HepG2 (cell line): Measurements from ENCODE around the gene EXTL2. TPM values are rescaled to one million over a fixed set of nuclear protein-coding genes. Genes with fewer than 3 reads are reported as not detected.
A peak's percentile ranks its signal among the peaks of the same experiment; 100 is the strongest.

Source experiments
- CCAR2 ChIP-seq: fragments of 200-400 bp; formaldehyde crosslinking; optimal IDR thresholded peaks from 2 replicates; pipeline ENCODE3; 2018; ENCODE audit warnings: low read depth, mild to moderate bottlenecking, low read length, moderate library complexity
- CSRNP1 ChIP-seq: sonication (generic); formaldehyde crosslinking; IDR thresholded peaks from 2 replicates; pipeline ENCODE4 v1.8.1; 2023; ENCODE audit warnings: mild to moderate bottlenecking, missing genetic modification reagents
- EHMT2 ChIP-seq: fragments of 200-600 bp; sonication (generic); IDR thresholded peaks from 2 replicates; pipeline ENCODE4 v1.7.0; 2017; ENCODE audit warnings: antibody characterized with exemption, low read depth, low read length, borderline replicate concordance
- HMG20A ChIP-seq: IDR thresholded peaks from 2 replicates; pipeline ENCODE4 v1.6.1; 2016; ENCODE audit warnings: borderline replicate concordance
- HOXA9 ChIP-seq: sonication (generic); formaldehyde crosslinking; IDR thresholded peaks from 2 replicates; pipeline ENCODE4 v1.8.1; 2022; ENCODE audit warnings: missing genetic modification reagents, mild to moderate bottlenecking, moderate library complexity, borderline replicate concordance
- KDM1A ChIP-seq: IDR thresholded peaks from 2 replicates; pipeline ENCODE4 v1.6.1; 2016; ENCODE audit warnings: missing compliant biosample characterization
- NFATC3 ChIP-seq: sonication (generic); formaldehyde crosslinking; IDR thresholded peaks from 2 replicates; pipeline ENCODE4 v1.5.1; 2020; ENCODE audit warnings: mild to moderate bottlenecking, missing genetic modification reagents
- PITX1 ChIP-seq: sonication (generic); formaldehyde crosslinking; IDR thresholded peaks from 2 replicates; pipeline ENCODE4 v1.5.1; 2020; ENCODE audit warnings: mild to moderate bottlenecking, missing genetic modification reagents
- SCMH1 ChIP-seq: sonication (generic); formaldehyde crosslinking; IDR thresholded peaks from 2 replicates; pipeline ENCODE4 v1.9.0; 2021; ENCODE audit warnings: missing genetic modification reagents, mild to moderate bottlenecking, borderline replicate concordance
- SRY ChIP-seq: sonication (generic); formaldehyde crosslinking; IDR thresholded peaks from 2 replicates; pipeline ENCODE4 v1.8.0; 2022; ENCODE audit warnings: mild to moderate bottlenecking, missing genetic modification reagents
- ZMAT5 ChIP-seq: sonication (generic); formaldehyde crosslinking; IDR thresholded peaks from 2 replicates; pipeline ENCODE4 v1.5.0; 2020; ENCODE audit warnings: mild to moderate bottlenecking, low read depth, missing genetic modification reagents, borderline replicate concordance
- ZNF232 ChIP-seq: sonication (generic); formaldehyde crosslinking; IDR thresholded peaks from 2 replicates; pipeline ENCODE4 v1.4.0; 2020; ENCODE audit warnings: missing genetic modification reagents, borderline replicate concordance
- ZNF547 ChIP-seq: sonication (generic); formaldehyde crosslinking; IDR thresholded peaks from 2 replicates; pipeline ENCODE4 v1.5.1; 2020; ENCODE audit warnings: mild to moderate bottlenecking, missing genetic modification reagents
- ZNF580 ChIP-seq: IDR thresholded peaks from 2 replicates; pipeline ENCODE4 v1.6.1; 2016; ENCODE audit warnings: low read depth, borderline replicate concordance
- ZNF609 ChIP-seq: sonication (generic); formaldehyde crosslinking; IDR thresholded peaks from 2 replicates; pipeline ENCODE4 v1.4.0; 2020; ENCODE audit warnings: mild to moderate bottlenecking, missing genetic modification reagents, borderline replicate concordance
- polyA plus RNA-seq, 8 experiments: library from polyadenylated mRNA; depleted of rRNA in 3 of 8; stranded (reverse) in 7 of 8; unstranded in 1 of 8; fragments of >200 nt; fragmentation: Illumina TruSeq in 4 of 8; extraction: Trizol in 4 of 8; gene quantifications; 2 replicates each; pipeline versions ENCODE4 v1.2.1 to v1.2.3, GENCODE V29; 2011 to 2016; ENCODE audit warnings: low read depth in 4 of 8, missing spikeins in 1 of 8, mixed read lengths in 1 of 8; ENCODE audit not compliant: insufficient read depth in 1 of 8
- total RNA-seq, 5 experiments: library from RNA; depleted of rRNA; stranded (reverse); fragments of >200 nt; fragmentation: Illumina TruSeq; extraction: Trizol; gene quantifications; 2 replicates each; pipeline ENCODE4 v1.2.3, GENCODE V29; 2016; ENCODE audit warnings: low read depth in 1 of 5
- TF ChIP-seq, protein P1 (sequence below): conservative IDR thresholded peaks from 2 replicates; pipeline ENCODE4 v1.6.1; 2018; ENCODE audit warnings: missing genetic modification reagents
- TF ChIP-seq, protein P2 (sequence below): sonication (generic); formaldehyde crosslinking; IDR thresholded peaks from 2 replicates; pipeline ENCODE4 v1.5.0; 2020; ENCODE audit warnings: mild to moderate bottlenecking, missing genetic modification reagents, moderate library complexity

Gene EXTL2
- total and polyA plus RNA-seq, 2 of the 13 experiments (the other 11 are each of a cell fraction or from before 2014, with no cell fraction given): 22.0 to 23.5 TPM

GRCh38 chr1:100894603-100895539 lies at the start of gene EXTL2 (continued):
- TF ChIP-seq, protein P1, sequence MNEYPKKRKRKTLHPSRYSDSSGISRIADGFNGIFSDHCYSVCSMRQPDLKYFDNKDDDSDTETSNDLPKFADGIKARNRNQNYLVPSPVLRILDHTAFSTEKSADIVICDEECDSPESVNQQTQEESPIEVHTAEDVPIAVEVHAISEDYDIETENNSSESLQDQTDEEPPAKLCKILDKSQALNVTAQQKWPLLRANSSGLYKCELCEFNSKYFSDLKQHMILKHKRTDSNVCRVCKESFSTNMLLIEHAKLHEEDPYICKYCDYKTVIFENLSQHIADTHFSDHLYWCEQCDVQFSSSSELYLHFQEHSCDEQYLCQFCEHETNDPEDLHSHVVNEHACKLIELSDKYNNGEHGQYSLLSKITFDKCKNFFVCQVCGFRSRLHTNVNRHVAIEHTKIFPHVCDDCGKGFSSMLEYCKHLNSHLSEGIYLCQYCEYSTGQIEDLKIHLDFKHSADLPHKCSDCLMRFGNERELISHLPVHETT (CRISPR knock-in tag): 0 out of 2 replicates have a peak, but pooled peaks have one; percentile 21
- no peak for TF ChIP-seq SCMH1 (CRISPR knock-in tag)
- TF ChIP-seq ZNF232 (CRISPR knock-in tag): no peak
- no peak for TF ChIP-seq EHMT2
- TF ChIP-seq CSRNP1 (CRISPR knock-in tag): no peak
- 0 out of 2 replicates have a peak, but pooled peaks have one; percentile 22 for TF ChIP-seq ZNF547 (CRISPR knock-in tag)
- TF ChIP-seq NFATC3 (CRISPR knock-in tag): 0 out of 2 replicates have a peak, but pooled peaks have one; percentile 29
- TF ChIP-seq HMG20A (CRISPR knock-in tag): no peak
- TF ChIP-seq, protein P2, sequence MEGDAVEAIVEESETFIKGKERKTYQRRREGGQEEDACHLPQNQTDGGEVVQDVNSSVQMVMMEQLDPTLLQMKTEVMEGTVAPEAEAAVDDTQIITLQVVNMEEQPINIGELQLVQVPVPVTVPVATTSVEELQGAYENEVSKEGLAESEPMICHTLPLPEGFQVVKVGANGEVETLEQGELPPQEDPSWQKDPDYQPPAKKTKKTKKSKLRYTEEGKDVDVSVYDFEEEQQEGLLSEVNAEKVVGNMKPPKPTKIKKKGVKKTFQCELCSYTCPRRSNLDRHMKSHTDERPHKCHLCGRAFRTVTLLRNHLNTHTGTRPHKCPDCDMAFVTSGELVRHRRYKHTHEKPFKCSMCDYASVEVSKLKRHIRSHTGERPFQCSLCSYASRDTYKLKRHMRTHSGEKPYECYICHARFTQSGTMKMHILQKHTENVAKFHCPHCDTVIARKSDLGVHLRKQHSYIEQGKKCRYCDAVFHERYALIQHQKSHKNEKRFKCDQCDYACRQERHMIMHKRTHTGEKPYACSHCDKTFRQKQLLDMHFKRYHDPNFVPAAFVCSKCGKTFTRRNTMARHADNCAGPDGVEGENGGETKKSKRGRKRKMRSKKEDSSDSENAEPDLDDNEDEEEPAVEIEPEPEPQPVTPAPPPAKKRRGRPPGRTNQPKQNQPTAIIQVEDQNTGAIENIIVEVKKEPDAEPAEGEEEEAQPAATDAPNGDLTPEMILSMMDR (CRISPR knock-in tag): no peak
- no peak for TF ChIP-seq KDM1A (CRISPR knock-in tag)
- no peak for TF ChIP-seq SRY (CRISPR knock-in tag)
- no peak; the same call in 1 of the 2 replicates for TF ChIP-seq ZNF609 (CRISPR knock-in tag)
- 0 out of 2 replicates have a peak, but pooled peaks have one; percentile 44 for TF ChIP-seq ZNF580 (CRISPR knock-in tag)
- TF ChIP-seq CCAR2: no peak
- TF ChIP-seq ZMAT5 (CRISPR knock-in tag): no peak
- TF ChIP-seq PITX1 (CRISPR knock-in tag): 0 out of 2 replicates have a peak, but pooled peaks have one; percentile 35
- no peak for TF ChIP-seq HOXA9 (CRISPR knock-in tag)
